Brain pericyte (primary cell): ENCODE data around the gene SIDT2.
"Not testable (repeated sequence)": the region's sequence is repeated elsewhere in the genome, so short reads cannot be mapped to it uniquely, and the experiment has no call there.

Experiments
- DNase-seq: peaks from one replicate; pipeline ENCODE4 v3.0.0-alpha.2; 2012; ENCODE audit warnings: low read depth, low spot score

Gene SIDT2

GRCh38 chr11:117172724-117173421 lies 5.7 kb upstream of the SIDT2 start:
- DNase-seq: no peak

DNA sequence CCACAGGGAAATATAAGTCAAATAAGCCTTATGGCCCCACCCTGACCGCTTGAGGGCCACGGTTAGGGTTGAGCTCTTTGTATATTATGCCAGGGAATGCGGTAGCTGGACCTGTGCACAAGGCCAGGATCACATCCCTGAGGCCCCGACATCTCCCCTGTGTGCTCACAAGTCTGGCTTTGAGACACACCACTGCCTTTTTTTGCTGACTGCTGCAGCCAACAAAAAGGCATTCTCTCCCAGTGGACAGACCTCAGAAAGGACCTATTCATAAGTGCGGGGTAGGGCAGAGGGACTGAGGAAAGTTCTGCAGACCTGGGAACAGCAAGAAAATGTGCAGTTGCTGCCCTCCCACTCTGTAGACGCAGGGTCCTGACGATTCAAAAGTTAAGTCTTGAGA lies 3.4 kb upstream of the SIDT2 start:
- DNase-seq: no peak

DNA sequence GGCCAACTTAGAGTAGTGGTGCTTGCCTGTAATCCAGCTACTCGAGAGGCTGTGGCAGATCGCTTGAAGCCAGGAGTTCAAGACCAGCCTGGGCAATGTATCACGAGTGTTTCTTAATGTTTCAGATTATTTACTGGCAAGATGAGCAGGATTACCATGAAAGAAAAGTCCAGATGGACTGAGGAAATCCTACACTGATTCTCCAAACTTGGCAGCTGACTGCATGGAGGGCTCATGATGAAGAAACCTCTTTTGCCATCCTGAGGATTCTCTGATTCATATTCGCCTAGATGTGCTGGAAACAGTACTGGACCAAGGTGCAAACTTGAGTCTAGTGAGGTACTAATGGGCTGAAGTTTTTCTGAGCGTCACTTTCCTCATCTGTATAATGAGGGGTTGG lies 2.8 kb upstream of the SIDT2 start:
- DNase-seq: no peak

- no peak for DNase-seq
Measured at GRCh38 chr11:117176186-117176585, 2.4 kb upstream of the SIDT2 start.

DNA sequence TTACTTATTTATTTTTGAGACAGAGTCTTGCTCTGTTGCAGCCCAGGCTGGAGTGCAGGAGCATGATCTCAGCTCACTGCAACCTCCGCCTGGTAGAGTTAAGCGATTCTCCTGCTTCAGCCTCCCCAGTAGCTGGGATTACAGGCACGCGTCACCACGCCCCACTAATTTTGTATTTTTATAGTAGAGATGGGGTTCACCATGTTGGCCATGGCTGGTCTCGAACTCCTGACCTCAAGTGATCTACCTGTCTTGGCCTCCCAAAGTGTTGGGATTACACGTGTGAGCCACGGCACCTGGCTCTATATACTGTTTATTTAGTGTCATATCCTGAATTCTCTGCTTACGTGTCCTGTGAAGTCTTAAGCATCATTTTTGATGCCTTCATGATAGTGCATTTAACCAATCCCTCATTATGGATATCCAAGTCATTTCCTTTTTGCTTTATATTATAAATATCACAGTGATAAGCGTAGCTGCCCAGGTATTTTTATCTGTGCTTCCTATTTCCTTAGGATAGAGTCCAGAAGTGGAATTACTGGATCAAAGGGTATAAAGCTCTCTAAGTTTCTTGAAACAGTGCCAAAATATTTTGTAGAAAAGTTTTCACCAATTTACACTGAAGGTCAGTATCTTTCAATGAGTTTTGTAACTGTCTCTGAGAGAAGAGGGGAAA lies 871 bp upstream of the SIDT2 start:
- no peak for DNase-seq

DNA sequence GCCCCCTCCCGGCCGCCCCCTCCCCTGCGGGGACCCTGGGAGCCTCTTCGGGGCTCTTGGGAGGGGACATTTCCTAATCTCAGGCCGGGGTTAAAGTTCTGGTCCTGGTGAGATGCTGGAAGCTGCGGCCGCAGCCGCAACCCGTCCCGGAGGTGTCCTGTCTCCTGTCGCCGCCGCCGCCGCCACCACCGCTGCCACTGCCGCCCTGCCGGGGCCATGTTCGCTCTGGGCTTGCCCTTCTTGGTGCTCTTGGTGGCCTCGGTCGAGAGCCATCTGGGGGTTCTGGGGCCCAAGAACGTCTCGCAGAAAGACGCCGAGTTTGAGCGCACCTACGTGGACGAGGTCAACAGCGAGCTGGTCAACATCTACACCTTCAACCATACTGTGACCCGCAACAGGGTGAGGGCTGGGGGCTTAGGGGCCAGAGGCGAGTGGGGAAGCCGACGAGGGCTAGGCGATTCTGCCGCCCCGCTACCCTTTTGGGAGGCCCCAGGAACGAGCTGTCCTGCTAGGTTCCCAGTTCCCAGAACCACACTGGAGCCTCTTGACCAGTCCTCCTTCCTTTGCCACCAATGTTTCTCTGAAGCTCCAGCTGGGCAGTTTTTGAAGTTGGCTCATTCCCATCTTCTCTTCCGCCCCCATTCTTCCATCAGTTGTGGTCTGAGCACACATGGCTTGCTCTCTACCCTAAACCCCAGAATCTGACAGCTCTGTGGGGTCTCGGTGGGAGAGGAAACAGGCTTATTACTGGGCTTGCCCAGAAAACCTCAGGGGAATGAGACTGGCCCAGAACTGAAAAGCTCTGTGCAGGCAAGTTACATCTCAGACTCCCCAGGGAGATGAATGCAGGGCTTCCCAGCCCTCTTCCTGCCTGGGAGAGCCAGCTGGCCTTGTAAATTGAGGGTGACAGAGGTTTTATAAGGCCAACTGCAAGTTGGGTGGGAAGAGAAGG lies 781 bp downstream of the SIDT2 start:
- DNase-seq: no peak

- no peak for DNase-seq
Measured at GRCh38 chr11:117180020-117180419, 1.5 kb downstream of the SIDT2 start.

- peak; percentile 39 for DNase-seq
Measured at GRCh38 chr11:117180661-117181585, 2.4 kb downstream of the SIDT2 start.

DNA sequence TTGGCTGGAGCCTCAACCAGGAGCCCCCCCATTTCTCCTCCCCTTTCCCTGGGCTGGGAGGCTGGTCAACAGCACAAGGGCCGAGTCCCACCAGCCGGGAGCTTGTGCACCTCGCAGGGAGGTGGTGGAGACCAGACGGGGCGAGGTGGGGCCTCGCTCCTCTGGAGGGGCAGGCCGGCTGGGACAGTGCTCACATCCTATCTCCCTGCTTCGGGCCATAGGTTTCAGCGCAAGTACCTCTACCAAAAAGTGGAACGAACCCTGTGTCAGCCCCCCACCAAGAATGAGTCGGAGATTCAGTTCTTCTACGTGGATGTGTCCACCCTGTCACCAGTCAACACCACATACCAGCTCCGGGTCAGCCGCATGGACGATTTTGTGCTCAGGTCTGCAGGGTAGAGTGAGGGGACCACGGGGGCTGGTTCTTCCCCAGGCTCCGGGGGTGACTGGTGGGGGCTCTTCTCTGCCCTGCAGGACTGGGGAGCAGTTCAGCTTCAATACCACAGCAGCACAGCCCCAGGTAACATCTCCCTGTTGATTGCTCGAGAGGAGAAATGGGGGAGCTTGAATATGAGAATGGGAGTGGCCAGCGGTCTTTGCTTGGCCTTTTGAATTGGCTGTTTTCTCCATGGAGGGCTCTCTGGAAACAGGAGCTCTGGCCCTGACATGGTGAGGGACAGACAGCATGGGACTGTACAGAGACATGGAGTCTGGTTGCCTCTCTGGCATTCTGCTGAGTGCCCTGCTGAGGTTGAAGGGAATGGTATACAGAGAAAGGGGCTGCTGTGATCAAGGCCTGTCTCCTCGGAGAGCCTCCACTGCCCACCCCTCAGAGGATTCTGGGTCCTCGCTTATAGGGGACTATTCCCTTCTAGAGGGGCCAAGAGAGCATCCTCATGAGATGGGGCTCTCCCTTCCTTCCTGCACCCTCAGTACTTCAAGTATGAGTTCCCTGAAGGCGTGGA lies 3.3 kb downstream of the SIDT2 start:
- no peak for DNase-seq

- no peak for DNase-seq
Measured at GRCh38 chr11:117182551-117182935, 4.0 kb downstream of the SIDT2 start.

DNA sequence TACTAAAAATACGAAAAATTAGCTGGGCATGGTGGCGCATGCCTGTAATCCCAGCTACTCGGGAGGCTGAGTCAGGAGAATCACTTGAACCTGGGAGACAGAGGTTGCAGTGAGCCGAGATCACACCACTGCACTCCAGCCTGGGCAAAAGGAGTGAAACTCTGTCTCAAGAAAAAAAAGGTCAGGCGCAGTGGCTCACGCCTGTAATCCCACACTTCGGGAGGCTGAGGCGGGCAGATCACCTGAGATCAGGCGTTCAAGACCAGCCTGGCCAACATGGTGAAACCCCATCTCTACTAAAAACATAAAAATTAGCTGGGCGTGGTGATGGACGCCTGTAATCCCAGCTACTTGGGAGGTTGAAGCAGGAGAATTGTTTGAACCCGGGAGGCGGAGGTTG lies 4.6 kb downstream of the SIDT2 start:
- DNase-seq: not testable (repeated sequence)

GRCh38 chr11:117183724-117184349 lies 5.3 kb downstream of the SIDT2 start:
- no peak for DNase-seq

GRCh38 chr11:117185736-117186430 lies 7.3 kb downstream of the SIDT2 start:
- DNase-seq: no peak

GRCh38 chr11:117186431-117186761 lies 7.9 kb downstream of the SIDT2 start:
- no peak for DNase-seq

GRCh38 chr11:117187007-117187406 lies 8.5 kb downstream of the SIDT2 start:
- DNase-seq: no peak

GRCh38 chr11:117187428-117187798 lies 8.9 kb downstream of the SIDT2 start:
- no peak for DNase-seq

- no peak for DNase-seq
Measured at GRCh38 chr11:117187799-117188481, 9.4 kb downstream of the SIDT2 start.

- DNase-seq: no peak
Measured at GRCh38 chr11:117188620-117189081, 10.1 kb downstream of the SIDT2 start.
